GM18520 (cell line): ENCODE data around the gene SH3TC1.

Experiments used
- ATAC-seq: cut with Tn5 transposase; IDR thresholded peaks from one replicate; pipeline ENCODE4 v1.9.1; 2021; ENCODE audit not compliant: unreplicated experiment

The SH3TC1 gene

DNA sequence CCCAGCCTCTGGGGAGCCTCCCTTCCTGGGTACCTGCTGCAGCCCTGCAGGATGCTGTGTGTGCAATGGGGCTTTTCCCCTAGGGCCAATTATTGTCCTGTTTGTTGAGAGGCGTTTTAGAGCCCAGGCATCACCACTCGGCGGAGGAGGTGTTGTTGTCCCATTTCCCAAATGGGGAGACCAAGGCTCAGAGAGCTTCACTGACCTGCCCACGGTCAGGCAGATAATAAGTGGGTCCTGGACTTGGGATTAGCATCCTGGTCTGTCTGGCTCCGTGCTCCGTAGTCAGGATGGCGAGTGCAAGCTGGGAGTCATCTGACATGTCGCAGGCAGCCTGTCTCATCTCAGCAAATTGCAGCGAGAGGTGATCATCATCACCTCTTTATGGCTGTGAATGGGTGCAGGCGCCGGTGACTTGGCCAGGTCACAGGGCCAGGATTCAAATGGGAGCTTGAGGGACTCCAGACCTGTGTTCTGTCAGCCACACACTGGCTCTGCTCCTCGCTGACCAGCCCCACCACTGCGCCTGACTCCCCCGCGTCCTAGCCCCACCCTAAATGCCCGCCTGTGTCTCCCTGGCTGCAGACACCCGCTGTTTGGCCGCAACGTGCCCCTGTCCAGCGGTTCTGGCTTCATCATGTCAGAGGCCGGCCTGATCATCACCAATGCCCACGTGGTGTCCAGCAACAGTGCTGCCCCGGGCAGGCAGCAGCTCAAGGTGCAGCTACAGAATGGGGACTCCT lies 87.1 kb downstream of the SH3TC1 start:
- no peak for ATAC-seq

DNA sequence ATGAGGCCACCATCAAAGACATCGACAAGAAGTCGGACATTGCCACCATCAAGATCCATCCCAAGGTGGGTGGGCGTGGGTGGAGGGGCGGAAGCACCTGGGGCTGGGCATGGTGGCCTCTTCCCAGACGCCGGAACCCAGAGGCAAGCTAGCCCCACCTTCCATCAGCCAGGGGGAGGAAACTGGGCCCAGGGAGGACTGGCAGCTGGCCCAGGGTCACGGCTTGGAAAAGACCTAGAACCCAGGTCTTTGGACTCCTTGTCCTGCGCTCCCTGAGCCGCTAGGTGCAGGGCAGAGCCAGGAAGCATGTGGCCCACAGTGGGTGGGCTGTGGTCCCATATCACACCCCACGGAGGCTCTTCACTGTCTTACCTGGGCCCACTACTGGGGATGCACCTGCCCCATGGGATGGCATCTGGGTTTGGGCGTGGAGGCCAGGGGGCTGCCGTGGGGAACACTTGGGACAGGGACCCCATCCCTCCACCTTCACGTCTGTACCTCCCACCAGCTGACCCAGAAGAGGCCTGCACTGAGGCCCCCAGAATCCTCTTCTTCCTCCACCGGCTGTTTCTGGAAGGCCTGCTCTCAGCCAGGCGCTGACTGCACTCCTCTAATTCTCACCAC lies 87.7 kb downstream of the SH3TC1 start:
- ATAC-seq, result no peak

DNA sequence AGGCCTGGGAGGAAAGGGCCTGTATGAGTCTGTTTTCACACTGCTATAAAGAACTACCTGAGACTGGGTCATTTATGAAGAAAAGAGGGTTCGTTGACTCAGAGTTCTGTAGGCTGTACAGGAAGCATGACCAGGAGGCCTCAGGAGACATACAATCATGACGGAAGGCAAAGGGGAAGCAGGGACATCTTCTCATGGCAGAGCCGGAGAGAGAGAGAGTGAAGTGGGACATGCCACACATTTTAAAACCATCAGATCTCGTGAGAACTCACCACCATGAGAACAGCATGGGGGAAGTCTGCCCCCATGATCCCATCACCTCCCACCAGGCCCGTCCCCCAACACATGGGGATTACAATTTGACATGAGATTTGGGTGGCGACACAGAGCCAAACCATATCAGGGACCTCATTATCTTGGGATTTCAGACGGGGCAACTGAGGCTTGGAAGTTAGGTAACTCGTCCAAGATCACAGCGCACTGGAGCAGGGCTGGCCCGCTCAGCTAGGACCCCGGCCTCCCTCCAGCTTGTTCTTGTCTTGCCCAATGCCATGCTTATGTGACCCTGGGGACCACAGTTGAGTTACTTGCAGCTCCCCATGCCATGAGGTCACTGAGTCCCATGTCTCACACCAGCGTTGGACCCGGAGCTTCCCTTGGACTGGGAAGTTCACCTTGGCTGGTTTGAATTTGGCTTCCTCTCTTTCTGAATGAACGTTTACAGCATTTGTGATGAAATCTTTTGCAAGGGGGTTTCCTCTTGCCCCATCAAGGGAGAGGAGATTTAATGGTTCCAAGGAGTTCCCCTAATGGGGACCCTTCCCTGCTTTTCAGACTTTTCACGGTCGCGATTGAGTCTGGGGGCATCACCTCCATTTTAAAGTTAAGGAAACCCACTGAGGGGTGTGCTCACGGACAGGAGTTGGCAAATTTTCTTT lies 88.5 kb downstream of the SH3TC1 start:
- ATAC-seq, result no peak

DNA sequence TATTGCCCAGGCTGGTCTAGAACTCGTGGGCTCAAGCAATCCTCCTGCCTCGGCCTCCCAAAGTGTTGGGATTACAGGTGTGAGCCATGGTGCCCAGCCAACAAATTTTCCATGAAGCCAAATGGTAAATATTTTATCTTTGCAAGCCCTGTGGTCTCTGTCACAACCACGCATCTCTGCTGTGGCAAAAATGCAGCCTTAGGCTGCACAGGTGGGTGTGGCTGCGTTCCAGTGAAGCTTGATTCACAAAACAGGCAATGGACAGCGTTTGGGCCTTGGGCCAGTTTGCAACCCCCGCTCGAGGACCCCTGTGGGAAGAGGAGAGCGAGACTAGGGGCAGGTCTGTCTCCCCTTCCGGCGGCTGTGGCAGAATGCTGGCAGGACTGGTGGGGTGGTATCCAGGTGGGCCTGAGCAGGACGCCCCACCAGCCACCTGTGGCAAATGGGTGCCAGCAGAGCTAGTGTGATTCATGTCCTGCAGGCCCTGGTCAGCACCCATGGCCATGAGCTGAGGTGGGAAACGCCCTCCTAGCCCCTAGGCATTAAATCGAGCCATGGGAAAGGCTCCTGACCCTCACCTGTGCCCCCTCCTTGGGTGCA lies 90.2 kb downstream of the SH3TC1 start:
- no peak for ATAC-seq

DNA sequence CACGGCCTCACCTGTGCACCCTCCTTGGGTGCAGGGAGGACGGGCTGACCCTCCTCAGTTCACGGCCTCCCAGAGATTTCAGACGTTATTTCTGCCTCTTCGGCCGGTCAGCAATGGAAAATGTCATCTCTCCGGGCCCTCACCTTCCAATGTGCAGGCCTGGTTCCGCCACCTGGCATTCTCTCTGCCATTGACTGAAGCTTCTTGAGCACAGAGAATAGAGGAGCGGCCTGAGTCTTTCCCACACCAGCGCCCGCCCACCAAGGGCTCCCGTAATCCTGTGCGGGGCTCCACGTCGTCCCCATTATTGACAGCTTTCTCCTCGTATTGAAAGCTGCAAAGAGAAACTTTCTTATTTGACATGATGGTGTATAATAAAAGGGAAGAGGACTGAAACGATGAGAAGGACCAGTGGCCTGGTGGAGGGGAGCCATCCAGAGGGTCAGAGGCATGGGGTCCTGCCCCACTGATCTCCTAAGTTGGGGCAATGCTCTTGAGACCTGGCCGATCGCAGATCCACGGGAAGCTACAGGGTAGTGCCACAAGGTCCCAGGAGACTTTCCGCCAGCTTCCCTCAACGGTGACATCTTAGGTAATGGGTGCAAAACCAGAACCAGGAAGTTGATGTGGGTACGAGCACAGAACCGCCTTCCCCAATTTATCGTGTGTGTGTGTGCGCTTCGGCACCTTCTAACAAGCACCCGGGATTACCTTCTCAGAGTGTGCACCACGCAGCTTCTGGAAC lies 91.0 kb downstream of the SH3TC1 start:
- no peak for ATAC-seq

DNA sequence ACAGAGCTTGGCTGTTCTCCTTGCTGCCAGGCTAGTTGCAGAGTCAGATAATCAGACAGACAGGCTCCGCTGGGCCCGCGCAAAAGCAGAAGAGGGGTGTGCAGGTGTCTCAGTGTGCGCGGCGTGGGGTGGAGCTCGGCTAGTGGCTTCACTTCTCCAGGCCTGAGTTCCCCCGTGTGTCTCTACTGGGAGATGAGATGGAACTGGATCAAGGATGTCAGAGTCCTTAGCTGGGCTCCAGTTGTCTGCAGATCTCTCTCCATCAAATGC lies 91.5 kb downstream of the SH3TC1 start:
- ATAC-seq, result no peak
